Measurements from ENCODE around the gene BFSP2. TPM values are rescaled to one million over a fixed set of nuclear protein-coding genes. Genes with fewer than 3 reads are reported as not detected.

The BFSP2 gene
- polyA plus RNA-seq, 1 experiment: not detected

- no peak overlapping the region for H3K27ac ChIP-seq (ENCODE audit: low read depth, low read length)
- H3K4me3 ChIP-seq (ENCODE audit: low read depth, low read length): no peak overlapping the region
- H3K9me3 ChIP-seq (ENCODE audit: control insufficient read depth, insufficient read depth, low read length): peaks cover 15% of the 10 kb centered on the region
- no peak for TF ChIP-seq CTCF (IDR thresholded peaks at IDR 0.05; ENCODE audit: low read depth, low read length)
- ChIA-PET CTCF (interaction anchor here (1.6 kb wide), 1 partner anchor 92 kb away, joined by 4 read pairs; no protein-coding TSS in a partner anchor), POLR2A (interaction anchor here (1.5 kb wide), 1 partner anchor 86 kb away, joined by 4 read pairs; no protein-coding TSS in a partner anchor)
- DNase-seq (ENCODE audit: low read depth, low spot score): no peak
- no peaks in the 10 kb centered on the region for H3K27me3 ChIP-seq (ENCODE audit: control insufficient read depth, insufficient read depth, low read length)
Measured at GRCh38 chr3:133486658-133487057, 86.8 kb downstream of the BFSP2 start.

GRCh38 chr3:133487204-133487603 lies 87.3 kb downstream of the BFSP2 start:
- TF ChIP-seq CTCF (IDR thresholded peaks at IDR 0.05; ENCODE audit: low read depth, low read length): no peak
- DNase-seq (ENCODE audit: low read depth, low spot score): no peak
- peaks cover 15% of the 10 kb centered on the region for H3K9me3 ChIP-seq (ENCODE audit: control insufficient read depth, insufficient read depth, low read length)
- ChIA-PET CTCF (interaction anchor here (1.6 kb wide), 1 partner anchor 91 kb away, joined by 4 read pairs; no protein-coding TSS in a partner anchor), POLR2A (interaction anchor here (0.6 to 1.5 kb wide), 2 partner anchors 86 to 1182 kb away, joined by 3 to 4 read pairs; no protein-coding TSS in a partner anchor)
- H3K27me3 ChIP-seq (ENCODE audit: control insufficient read depth, insufficient read depth, low read length): no peaks in the 10 kb centered on the region
- no peak overlapping the region for H3K27ac ChIP-seq (ENCODE audit: low read depth, low read length)
- H3K4me3 ChIP-seq (ENCODE audit: low read depth, low read length): no peak overlapping the region

- no peak for DNase-seq (ENCODE audit: low read depth, low spot score)
- TF ChIP-seq CTCF (IDR thresholded peaks at IDR 0.05; ENCODE audit: low read depth, low read length): peak; percentile 46
- Histone ChIP-seq H3K9me3 (ENCODE audit: control insufficient read depth, insufficient read depth, low read length) (peaks cover 15% of the 10 kb centered on the region), H3K27ac (ENCODE audit: low read depth, low read length) (no peak overlapping the region), H3K4me3 (ENCODE audit: low read depth, low read length) (no peak overlapping the region), H3K27me3 (ENCODE audit: control insufficient read depth, insufficient read depth, low read length) (no peaks in the 10 kb centered on the region)
- POLR2A ChIA-PET: interaction anchor here (1.1 kb wide), 1 partner anchor 82 kb away, joined by 3 read pairs; no protein-coding TSS in a partner anchor
- CTCF ChIA-PET: interaction anchor here (0.6 to 2.3 kb wide), 15 partner anchors 9 to 757 kb away, joined by 3 to 25 read pairs (median 4); no protein-coding TSS in a partner anchor
Measured at GRCh38 chr3:133487920-133488540, 88.2 kb downstream of the BFSP2 start.

GRCh38 chr3:133488785-133489367 lies 89.0 kb downstream of the BFSP2 start:
- TF ChIP-seq CTCF (IDR thresholded peaks at IDR 0.05; ENCODE audit: low read depth, low read length): no peak
- no peak for DNase-seq (ENCODE audit: low read depth, low spot score)
- no peak overlapping the region for H3K4me3 ChIP-seq (ENCODE audit: low read depth, low read length)
- H3K27ac ChIP-seq (ENCODE audit: low read depth, low read length): no peak overlapping the region
- ChIA-PET POLR2A (interaction anchor here (1.1 to 1.3 kb wide), 2 partner anchors 81 to 84 kb away, joined by 3 to 5 read pairs; partner anchors contain the start of gene CDV3), CTCF (interaction anchor here (0.6 to 2.3 kb wide), 17 partner anchors 10 to 758 kb away, joined by 3 to 25 read pairs (median 3); no protein-coding TSS in a partner anchor)
- peaks cover 15% of the 10 kb centered on the region for H3K9me3 ChIP-seq (ENCODE audit: control insufficient read depth, insufficient read depth, low read length)
- H3K27me3 ChIP-seq (ENCODE audit: control insufficient read depth, insufficient read depth, low read length): no peaks in the 10 kb centered on the region

All from AG04450 (cell line).